ENCODE data around the gene CYP27B1.

GRCh38 chr12:57783466-57783801, 16.6 kb upstream of the CYP27B1 start:
- no peak for TF ChIP-seq CTCF (conservative IDR thresholded peaks at IDR 0.05)
- TF ChIP-seq ZFX (IDR thresholded peaks at IDR 0.05): no peak
